GM12878 (cell line): ENCODE data around the gene TLK2. TPM values are rescaled to one million over a fixed set of nuclear protein-coding genes. Genes with fewer than 3 reads are reported as not detected.
A peak's percentile ranks its signal among the peaks of the same experiment; 100 is the strongest.

ENCODE experiments used
- ATAC-seq: fragments of 200-7000 bp; cut with Tn5 transposase; 3 replicates; pipeline ENCODE4 v1.9.1; 2020; ENCODE audit warnings: mild to moderate bottlenecking, moderate library complexity
- BruUV-seq: library from RNA; stranded (reverse); fragments of 400-500 nt; replicated peaks from 2 replicates; lab custom pipeline; 2021; lab: Mats Ljungman, UMichigan
- CTCF ChIA-PET: fragments of 300-600 bp; sonication (Branson Sonifier 250); formaldehyde crosslinking; extraction: SDS; loops from one replicate; lab custom pipeline; 2021; ENCODE audit warnings: inconsistent platforms; lab: Yijun Ruan, JAX
- POLR2A ChIA-PET: fragments of 350-600 bp; formaldehyde crosslinking; extraction: SDS; loops from one replicate; lab custom pipeline; 2021; ENCODE audit warnings: inconsistent platforms; lab: Charles Lee
- RAD21 ChIA-PET: fragments of 300-600 bp; sonication (Branson Sonifier 250); formaldehyde crosslinking; loops from one replicate; lab custom pipeline; 2023; ENCODE audit warnings: antibody characterized with exemption; ENCODE audit not compliant: unreplicated experiment; lab: Charles Lee
- SMC1A ChIA-PET: fragments of 300-600 bp; sonication (Branson Sonifier 250); formaldehyde crosslinking; loops from one replicate; lab custom pipeline; 2023; ENCODE audit not compliant: unreplicated experiment, uncharacterized antibody; lab: Charles Lee
- DNase-seq: peaks from one replicate; pipeline ENCODE4 v3.0.0-alpha.2; 2011; ENCODE audit warnings: low read depth, low spot score
- FAIRE-seq: peaks from 3 replicates; lab custom pipeline; 2011; peaks lifted over from hg19 to GRCh38; lab: Jason Lieb, UNC
- H2AFZ ChIP-seq: 2 replicates; pipeline ENCODE4 v1.6.0; 2011; ENCODE audit warnings: low read depth, low read length, control low read depth; ENCODE audit not compliant: control insufficient read depth
- H3K27ac ChIP-seq: 2 replicates; pipeline ENCODE4 v1.5.1; 2011; ENCODE audit warnings: control low read depth; ENCODE audit not compliant: control insufficient read depth, insufficient read depth
- H3K27me3 ChIP-seq, 2 experiments: replicated peaks in 1 of 2; 2 replicates each; pipeline versions ENCODE4 v1.6.0 to v1.6.1; 2011; ENCODE audit warnings: low read length in 1 of 2; ENCODE audit not compliant: control insufficient read depth in 2 of 2, insufficient read depth in 2 of 2
- H3K36me3 ChIP-seq, 2 experiments: 2 replicates each; pipeline ENCODE4 v1.5.1; 2011; ENCODE audit warnings: low read length in 1 of 2; ENCODE audit not compliant: control insufficient read depth in 2 of 2, insufficient read depth in 2 of 2
- H3K4me1 ChIP-seq: 2 replicates; pipeline ENCODE4 v1.6.1; 2011; ENCODE audit warnings: mild to moderate bottlenecking, low read length, moderate library complexity, mixed read lengths; ENCODE audit not compliant: control insufficient read depth, insufficient read depth
- H3K4me2 ChIP-seq: 2 replicates; pipeline ENCODE4 v1.6.0; 2011; ENCODE audit warnings: control low read depth; ENCODE audit not compliant: control insufficient read depth, insufficient read depth
- H3K4me3 ChIP-seq: fragments of 200-600 bp; sonication (generic); 2 replicates; pipeline ENCODE4 v1.5.1; 2016
- H3K79me2 ChIP-seq: 2 replicates; pipeline ENCODE4 v1.6.0; 2011; ENCODE audit warnings: low read length; ENCODE audit not compliant: control insufficient read depth, insufficient read depth
- H3K9ac ChIP-seq: 2 replicates; pipeline ENCODE4 v1.8.0; 2011; ENCODE audit warnings: low read length, control low read depth, mixed read lengths; ENCODE audit not compliant: control insufficient read depth, insufficient read depth
- H3K9me3 ChIP-seq: replicated peaks from 3 replicates; pipeline ENCODE4 v1.5.1; 2011; ENCODE audit warnings: mild to moderate bottlenecking, low read length; ENCODE audit not compliant: control insufficient read depth, insufficient read depth
- H4K20me1 ChIP-seq: 2 replicates; pipeline ENCODE4 v1.6.0; 2011; ENCODE audit not compliant: control insufficient read depth, insufficient read depth
- ETV6 ChIP-seq, 2 experiments: fragments of 450-650 bp in 1 of 2; IDR thresholded peaks in 1 of 2; conservative IDR thresholded peaks in 1 of 2; 2 replicates each; pipeline ENCODE4 v1.6.1; 2014; ENCODE audit warnings: antibody characterized with exemption in 1 of 2, borderline replicate concordance in 1 of 2, low read depth in 1 of 2, mild to moderate bottlenecking in 1 of 2, moderate library complexity in 1 of 2
- JUND ChIP-seq: IDR thresholded peaks from 2 replicates; pipeline ENCODE4 v1.6.1; 2012; ENCODE audit warnings: low read depth, mild to moderate bottlenecking, low read length, improper control_type of control experiment, moderate library complexity
- KDM1A ChIP-seq: fragments of 200-600 bp; sonication (generic); IDR thresholded peaks from 2 replicates; pipeline ENCODE4 v1.6.1; 2016; ENCODE audit warnings: borderline replicate concordance
- RUNX3 ChIP-seq: IDR thresholded peaks from 2 replicates; pipeline ENCODE4 v1.6.1; 2012; ENCODE audit warnings: low read length, inconsistent platforms
- TBL1XR1 ChIP-seq: IDR thresholded peaks from 2 replicates; pipeline ENCODE4 v1.6.1; 2012; ENCODE audit warnings: low read depth, low read length, improper control_type of control experiment
- WGBS: methylation state at CpG from one replicate; pipeline ENCODE4 v1.1.6; 2016; ENCODE audit warnings: low lambda C conversion rate; ENCODE audit not compliant: insufficient replicate concordance, insufficient coverage; ENCODE audit errors: missing lambda C conversion rate; 5-methylcytosine and 5-hydroxymethylcytosine counted together
- in situ Hi-C: fragments of 300-500 bp; cut with MboI; formaldehyde crosslinking; loops from 9 replicates; pipeline ENCODE4 v1.14.3; 2018; ENCODE audit warnings: mixed read lengths
- intact Hi-C: fragments of 100-400 bp; cut with micrococcal nuclease; formaldehyde crosslinking; loops from one replicate; pipeline ENCODE4 v1.14.2; 2022; ENCODE audit not compliant: unreplicated experiment
- polyA plus RNA-seq, 11 experiments: library from polyadenylated mRNA; depleted of rRNA in 4 of 11; unstranded in 6 of 11; stranded (reverse) in 5 of 11; fragments of >200 nt; fragmentation: Nextera tagmentation in 4 of 11; fragmentation: Illumina TruSeq in 1 of 11; extraction: Ambion mirVana in 4 of 11; extraction: Trizol in 1 of 11; gene quantifications; 1 replicate in 1 of 11; 2 replicates in 10 of 11; pipeline versions ENCODE4 v1.2.1 to v1.2.3, GENCODE V29; 2011 to 2016; ENCODE audit warnings: inconsistent platforms in 2 of 11, missing spikeins in 2 of 11, low read depth in 1 of 11
- total RNA-seq, 4 experiments: library from RNA; depleted of rRNA in 3 of 4; stranded (reverse); fragments of >200 nt in 3 of 4; fragmentation: Illumina TruSeq in 1 of 4; extraction: Trizol in 1 of 4; gene quantifications; 2 replicates each; pipeline versions ENCODE4 v1.2.1 to v1.2.3, GENCODE V29; 2013 to 2021
- TF ChIP-seq, protein P1 (sequence below): fragments of 150-350 bp; IDR thresholded peaks from 2 replicates; pipeline ENCODE4 v1.6.1; 2016; ENCODE audit warnings: low read depth, low read length
- TF ChIP-seq, protein P2 (sequence below): IDR thresholded peaks from 2 replicates; pipeline ENCODE4 v1.6.1; 2012; ENCODE audit warnings: low read depth, low read length, improper control_type of control experiment
- TF ChIP-seq, protein P3 (sequence below): fragments of 450-650 bp; formaldehyde crosslinking; IDR thresholded peaks from 2 replicates; pipeline ENCODE4 v1.5.0; 2022; ENCODE audit warnings: mild to moderate bottlenecking, missing genetic modification characterization

The TLK2 gene
- total and polyA plus RNA-seq, 10 of the 15 experiments (the other 5 are each of a cell fraction or from before 2014, with no cell fraction given) = 12.1 to 51.2 (median 27.5) TPM

DNA sequence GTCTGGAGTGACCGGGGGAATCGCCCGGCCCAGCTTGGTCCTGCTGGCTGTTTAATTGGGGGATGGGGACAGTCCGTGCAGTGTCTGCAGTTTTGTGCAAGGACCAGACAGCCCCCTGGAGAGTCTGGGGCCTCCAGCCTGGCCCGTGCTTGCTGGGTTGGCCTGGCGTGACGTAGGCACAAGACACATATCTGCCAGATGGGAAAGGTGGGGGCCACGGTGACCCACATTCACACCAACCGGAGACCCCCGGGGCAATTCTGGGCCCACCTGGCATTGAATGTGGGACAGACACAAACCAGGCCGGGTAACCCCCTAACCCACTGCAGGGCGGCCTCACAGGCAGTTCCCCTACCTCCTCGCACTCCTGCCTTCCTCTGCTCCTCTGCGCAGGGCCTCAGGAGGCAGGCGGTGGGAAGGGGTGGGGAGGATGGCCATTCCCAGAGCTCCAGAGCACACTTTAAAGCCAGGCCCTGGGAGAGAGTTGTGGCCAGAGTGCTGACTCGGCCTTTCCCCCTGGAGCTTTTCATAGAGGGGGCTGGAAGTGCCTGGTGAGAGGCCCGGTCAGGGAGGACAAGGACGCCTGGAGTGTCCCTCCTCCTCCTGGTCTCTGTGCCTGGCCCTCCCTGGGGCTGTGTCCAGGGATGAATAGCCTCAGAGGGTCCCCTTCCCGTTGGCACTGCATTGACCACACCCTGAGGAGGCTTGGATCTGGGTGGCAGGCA is 150.4 kb downstream of the TLK2 start:
- no peak for FAIRE-seq
- WGBS = 69% methylated on average over 18 of the region's 19 CpGs
- in situ Hi-C loops (no loop called here), intact Hi-C loops (no loop called here)
- no peaks in the 10 kb centered on the region for H3K36me3 ChIP-seq
- no peak overlapping the region for H2AFZ ChIP-seq
- no peak for DNase-seq
- ATAC-seq = no peak
- peaks cover 0 to 9% of the 10 kb centered on the region in 2 experiments; a peak in 3 of 4 replicates for H3K27me3 ChIP-seq
- H3K4me2 ChIP-seq = peak overlapping the region; percentile 77; the same call in 1 of the 2 replicates
- TF ChIP-seq, protein P1, sequence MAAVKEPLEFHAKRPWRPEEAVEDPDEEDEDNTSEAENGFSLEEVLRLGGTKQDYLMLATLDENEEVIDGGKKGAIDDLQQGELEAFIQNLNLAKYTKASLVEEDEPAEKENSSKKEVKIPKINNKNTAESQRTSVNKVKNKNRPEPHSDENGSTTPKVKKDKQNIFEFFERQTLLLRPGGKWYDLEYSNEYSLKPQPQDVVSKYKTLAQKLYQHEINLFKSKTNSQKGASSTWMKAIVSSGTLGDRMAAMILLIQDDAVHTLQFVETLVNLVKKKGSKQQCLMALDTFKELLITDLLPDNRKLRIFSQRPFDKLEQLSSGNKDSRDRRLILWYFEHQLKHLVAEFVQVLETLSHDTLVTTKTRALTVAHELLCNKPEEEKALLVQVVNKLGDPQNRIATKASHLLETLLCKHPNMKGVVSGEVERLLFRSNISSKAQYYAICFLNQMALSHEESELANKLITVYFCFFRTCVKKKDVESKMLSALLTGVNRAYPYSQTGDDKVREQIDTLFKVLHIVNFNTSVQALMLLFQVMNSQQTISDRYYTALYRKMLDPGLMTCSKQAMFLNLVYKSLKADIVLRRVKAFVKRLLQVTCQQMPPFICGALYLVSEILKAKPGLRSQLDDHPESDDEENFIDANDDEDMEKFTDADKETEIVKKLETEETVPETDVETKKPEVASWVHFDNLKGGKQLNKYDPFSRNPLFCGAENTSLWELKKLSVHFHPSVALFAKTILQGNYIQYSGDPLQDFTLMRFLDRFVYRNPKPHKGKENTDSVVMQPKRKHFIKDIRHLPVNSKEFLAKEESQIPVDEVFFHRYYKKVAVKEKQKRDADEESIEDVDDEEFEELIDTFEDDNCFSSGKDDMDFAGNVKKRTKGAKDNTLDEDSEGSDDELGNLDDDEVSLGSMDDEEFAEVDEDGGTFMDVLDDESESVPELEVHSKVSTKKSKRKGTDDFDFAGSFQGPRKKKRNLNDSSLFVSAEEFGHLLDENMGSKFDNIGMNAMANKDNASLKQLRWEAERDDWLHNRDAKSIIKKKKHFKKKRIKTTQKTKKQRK = no peak
- TF ChIP-seq, protein P2, sequence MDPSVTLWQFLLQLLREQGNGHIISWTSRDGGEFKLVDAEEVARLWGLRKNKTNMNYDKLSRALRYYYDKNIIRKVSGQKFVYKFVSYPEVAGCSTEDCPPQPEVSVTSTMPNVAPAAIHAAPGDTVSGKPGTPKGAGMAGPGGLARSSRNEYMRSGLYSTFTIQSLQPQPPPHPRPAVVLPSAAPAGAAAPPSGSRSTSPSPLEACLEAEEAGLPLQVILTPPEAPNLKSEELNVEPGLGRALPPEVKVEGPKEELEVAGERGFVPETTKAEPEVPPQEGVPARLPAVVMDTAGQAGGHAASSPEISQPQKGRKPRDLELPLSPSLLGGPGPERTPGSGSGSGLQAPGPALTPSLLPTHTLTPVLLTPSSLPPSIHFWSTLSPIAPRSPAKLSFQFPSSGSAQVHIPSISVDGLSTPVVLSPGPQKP = no peak
- TF ChIP-seq TBL1XR1 (no peak), RUNX3 (no peak), JUND (no peak), KDM1A (no peak), ETV6 (conservative IDR thresholded peaks at IDR 0.05 in 1 of 2, IDR thresholded peaks at IDR 0.05 in 1 of 2; ENCODE audit: borderline replicate concordance in 1 of 2, low read depth in 1 of 2) (no peak)
- TF ChIP-seq, protein P3, sequence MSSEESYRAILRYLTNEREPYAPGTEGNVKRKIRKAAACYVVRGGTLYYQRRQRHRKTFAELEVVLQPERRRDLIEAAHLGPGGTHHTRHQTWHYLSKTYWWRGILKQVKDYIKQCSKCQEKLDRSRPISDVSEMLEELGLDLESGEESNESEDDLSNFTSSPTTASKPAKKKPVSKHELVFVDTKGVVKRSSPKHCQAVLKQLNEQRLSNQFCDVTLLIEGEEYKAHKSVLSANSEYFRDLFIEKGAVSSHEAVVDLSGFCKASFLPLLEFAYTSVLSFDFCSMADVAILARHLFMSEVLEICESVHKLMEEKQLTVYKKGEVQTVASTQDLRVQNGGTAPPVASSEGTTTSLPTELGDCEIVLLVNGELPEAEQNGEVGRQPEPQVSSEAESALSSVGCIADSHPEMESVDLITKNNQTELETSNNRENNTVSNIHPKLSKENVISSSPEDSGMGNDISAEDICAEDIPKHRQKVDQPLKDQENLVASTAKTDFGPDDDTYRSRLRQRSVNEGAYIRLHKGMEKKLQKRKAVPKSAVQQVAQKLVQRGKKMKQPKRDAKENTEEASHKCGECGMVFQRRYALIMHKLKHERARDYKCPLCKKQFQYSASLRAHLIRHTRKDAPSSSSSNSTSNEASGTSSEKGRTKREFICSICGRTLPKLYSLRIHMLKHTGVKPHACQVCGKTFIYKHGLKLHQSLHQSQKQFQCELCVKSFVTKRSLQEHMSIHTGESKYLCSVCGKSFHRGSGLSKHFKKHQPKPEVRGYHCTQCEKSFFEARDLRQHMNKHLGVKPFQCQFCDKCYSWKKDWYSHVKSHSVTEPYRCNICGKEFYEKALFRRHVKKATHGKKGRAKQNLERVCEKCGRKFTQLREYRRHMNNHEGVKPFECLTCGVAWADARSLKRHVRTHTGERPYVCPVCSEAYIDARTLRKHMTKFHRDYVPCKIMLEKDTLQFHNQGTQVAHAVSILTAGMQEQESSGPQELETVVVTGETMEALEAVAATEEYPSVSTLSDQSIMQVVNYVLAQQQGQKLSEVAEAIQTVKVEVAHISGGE = no peak
- H3K79me2 ChIP-seq = no peaks in the 10 kb centered on the region
- no peak overlapping the region for H3K9ac ChIP-seq
- RAD21 ChIA-PET = no interaction called here
- BruUV-seq = no TSS peak
- H3K4me3 ChIP-seq = no peak overlapping the region; the same call in 1 of the 2 replicates
- no peaks in the 10 kb centered on the region for H3K9me3 ChIP-seq
- H4K20me1 ChIP-seq = no peaks in the 10 kb centered on the region
- SMC1A ChIA-PET = interaction anchor here (1.0 kb wide), 1 partner anchor 9 kb away, joined by 3 read pairs; no protein-coding TSS in a partner anchor
- H3K27ac ChIP-seq = no peak overlapping the region
- 0 out of 2 replicates have a peak, but pooled peaks cover 3% of the 10 kb centered on the region for H3K4me1 ChIP-seq
- POLR2A ChIA-PET = no interaction called here
- CTCF ChIA-PET = no interaction called here
